Activated CD8-positive, alpha-beta memory T cell treated with anti-CD3 and anti-CD28 coated beads, Interleukin-2, amount 50 U/mL, for 1 hour (primary cell): ENCODE results near the gene PMPCA.

Experiments used
- DNase-seq: peaks from one replicate; pipeline ENCODE4 v3.0.0-alpha.2; 2020; ENCODE audit errors: extremely low read depth

Gene PMPCA

GRCh38 chr9:136410500-136411287 lies at the start of gene PMPCA, which contains the start of gene ENTR1:
TSS of gene PMPCA (plus strand) at chr9:136410658. CDS start at chr9:136410669, 11 bp downstream.
TSS of gene ENTR1 (minus strand) at chr9:136410614. CDS start at chr9:136410397, 217 bp downstream.
- DNase-seq = peak; percentile 78

- no peak for DNase-seq
Measured at GRCh38 chr9:136361047-136361753, 49.3 kb upstream of the PMPCA start.

GRCh38 chr9:136361754-136362449 lies 48.6 kb upstream of the PMPCA start:
- DNase-seq = no peak

- DNase-seq = no peak
Measured at GRCh38 chr9:136362450-136362784, 48.0 kb upstream of the PMPCA start.

- DNase-seq = peak; percentile 69
Measured at GRCh38 chr9:136363106-136363948, 47.1 kb upstream of the PMPCA start, which contains the start of gene DNLZ. TSS of gene DNLZ (minus strand) at chr9:136363744. CDS start at chr9:136363714, 30 bp downstream.

- no peak for DNase-seq
Measured at GRCh38 chr9:136363949-136364748, 46.3 kb upstream of the PMPCA start.

- DNase-seq = no peak
Measured at GRCh38 chr9:136364942-136365774, 45.3 kb upstream of the PMPCA start.

GRCh38 chr9:136365775-136366222 lies 44.7 kb upstream of the PMPCA start:
- no peak for DNase-seq

GRCh38 chr9:136366826-136367225 lies 43.6 kb upstream of the PMPCA start:
- DNase-seq = no peak

- DNase-seq = no peak
Measured at GRCh38 chr9:136367296-136368145, 42.9 kb upstream of the PMPCA start.

- DNase-seq = no peak
Measured at GRCh38 chr9:136368190-136368589, 42.3 kb upstream of the PMPCA start.

- no peak for DNase-seq
Measured at GRCh38 chr9:136370037-136370436, 40.4 kb upstream of the PMPCA start.

GRCh38 chr9:136370687-136371532 lies 39.5 kb upstream of the PMPCA start:
- DNase-seq = no peak

- no peak for DNase-seq
Measured at GRCh38 chr9:136371533-136371880, 39.0 kb upstream of the PMPCA start.

- no peak for DNase-seq
Measured at GRCh38 chr9:136372006-136372405, 38.5 kb upstream of the PMPCA start.

GRCh38 chr9:136372561-136373299 lies 37.7 kb upstream of the PMPCA start:
- no peak for DNase-seq
